SK-N-SH (cell line): ENCODE data around the gene MYO1H. TPM values are rescaled to one million over a fixed set of nuclear protein-coding genes. Genes with fewer than 3 reads are reported as not detected.

Experiments used
- CTCF ChIA-PET: fragments of 300-600, 350-600 bp; formaldehyde crosslinking; extraction: SDS; loops from one replicate; lab custom pipeline; 2021; lab: Yijun Ruan, JAX
- POLR2A ChIA-PET: fragments of 350-600 bp; sonication (Branson Sonifier 250); formaldehyde crosslinking; extraction: SDS; loops from one replicate; lab custom pipeline; 2020; ENCODE audit warnings: antibody characterized with exemption, inconsistent platforms; lab: Yijun Ruan, JAX
- DNase-seq: peaks from one replicate; pipeline ENCODE4 v3.0.0; 2012
- H2AFZ ChIP-seq: fragments of 200-600 bp; sonication (generic); 2 replicates; pipeline ENCODE4 v1.8.1; 2016; ENCODE audit warnings: antibody characterized with exemption, mild to moderate bottlenecking, low read depth
- H3F3A ChIP-seq: fragments of 200-600 bp; sonication (generic); replicated peaks from 2 replicates; pipeline ENCODE3; 2016; ENCODE audit warnings: antibody characterized with exemption, mild to moderate bottlenecking; ENCODE audit not compliant: insufficient read depth
- H3K27ac ChIP-seq, 2 experiments: fragments of 200-500 bp in 1 of 2; fragments of 200-600 bp in 1 of 2; sonication (Bioruptor generic) in 1 of 2; sonication (generic), shearing (Covaris generic) in 1 of 2; 2 replicates each; pipeline versions ENCODE4 v1.5.1 to v1.6.1; 2014 to 2016; ENCODE audit warnings: low read depth in 2 of 2, inconsistent platforms in 1 of 2, low read length in 1 of 2, mild to moderate bottlenecking in 1 of 2, mixed read lengths in 1 of 2
- H3K27me3 ChIP-seq: fragments of 200-600 bp; sonication (generic), shearing (Covaris generic); 2 replicates; pipeline ENCODE4 v1.6.1; 2016; ENCODE audit warnings: mixed run types; ENCODE audit not compliant: insufficient read depth
- H3K36me3 ChIP-seq, 2 experiments: fragments of 200-500 bp in 1 of 2; fragments of 200-600 bp in 1 of 2; sonication (Bioruptor generic) in 1 of 2; sonication (generic) in 1 of 2; replicated peaks in 1 of 2; 2 replicates each; pipeline versions ENCODE3 to v1.5.1; 2014 to 2016; ENCODE audit warnings: low read length in 1 of 2, mild to moderate bottlenecking in 1 of 2; ENCODE audit not compliant: insufficient read depth in 2 of 2, control insufficient read depth in 1 of 2
- H3K4me1 ChIP-seq, 2 experiments: fragments of 200-500 bp in 1 of 2; fragments of 200-600 bp in 1 of 2; sonication (Bioruptor generic) in 1 of 2; sonication (generic), shearing (Covaris generic) in 1 of 2; 2 replicates each; pipeline versions ENCODE4 v1.5.1 to v1.6.1; 2014 to 2016; ENCODE audit warnings: low read depth in 1 of 2, low read length in 1 of 2, mixed run types in 1 of 2; ENCODE audit not compliant: insufficient read depth in 2 of 2, control insufficient read depth in 1 of 2
- H3K4me2 ChIP-seq: fragments of 200-600 bp; sonication (generic), shearing (Covaris generic); 2 replicates; pipeline ENCODE4 v1.6.1; 2017; ENCODE audit warnings: mixed run types
- H3K4me3 ChIP-seq, 2 experiments: fragments of 200-500 bp in 1 of 2; fragments of 200-600 bp in 1 of 2; sonication (Bioruptor generic) in 1 of 2; sonication (generic), shearing (Covaris generic) in 1 of 2; 2 replicates each; pipeline versions ENCODE4 v1.5.1 to v1.8.1; 2014 to 2016; ENCODE audit warnings: low read depth in 2 of 2, inconsistent platforms in 1 of 2, low read length in 1 of 2, mild to moderate bottlenecking in 1 of 2, mixed read lengths in 1 of 2, moderate library complexity in 1 of 2
- H3K79me2 ChIP-seq: fragments of 200-600 bp; sonication (generic); 2 replicates; pipeline ENCODE4 v1.8.1; 2017; ENCODE audit warnings: mild to moderate bottlenecking; ENCODE audit not compliant: insufficient read depth
- H3K9ac ChIP-seq: fragments of 200-600 bp; sonication (generic); 2 replicates; pipeline ENCODE4 v1.6.1; 2017; ENCODE audit warnings: mixed run types
- H3K9me2 ChIP-seq: fragments of 200-600 bp; sonication (generic); 2 replicates; pipeline ENCODE4 v1.6.1; 2017; ENCODE audit warnings: mixed run types
- H3K9me3 ChIP-seq: fragments of 200-600 bp; sonication (generic); 2 replicates; pipeline ENCODE4 v1.6.1; 2017; ENCODE audit warnings: mixed run types, mild to moderate bottlenecking, moderate library complexity
- H4K20me1 ChIP-seq: fragments of 200-600 bp; sonication (generic); 2 replicates; pipeline ENCODE4 v1.6.1; 2017; ENCODE audit warnings: mild to moderate bottlenecking, mixed run types; ENCODE audit not compliant: insufficient read depth
- CHD2 ChIP-seq: fragments of 150-350 bp; IDR thresholded peaks from 2 replicates; pipeline ENCODE4 v1.6.1; 2018; ENCODE audit warnings: low read length; ENCODE audit not compliant: partially characterized antibody
- ELF1 ChIP-seq: IDR thresholded peaks from 2 replicates; pipeline ENCODE4 v1.4.0; 2012
- EZH2phosphoT487 ChIP-seq: fragments of 200-600 bp; sonication (generic); IDR thresholded peaks from 2 replicates; pipeline ENCODE4 v1.6.1; 2017; ENCODE audit warnings: low read depth, mixed run types, mild to moderate bottlenecking, antibody characterized with exemption, moderate library complexity, borderline replicate concordance
- FOXM1 ChIP-seq: IDR thresholded peaks from 2 replicates; pipeline ENCODE4 v1.4.0; 2012; ENCODE audit warnings: low read depth, mild to moderate bottlenecking
- GATA2 ChIP-seq: sonication (generic); formaldehyde crosslinking; IDR thresholded peaks from 2 replicates; pipeline ENCODE4 v1.5.0; 2020; ENCODE audit warnings: mild to moderate bottlenecking, missing genetic modification reagents
- JUND ChIP-seq: IDR thresholded peaks from 2 replicates; pipeline ENCODE4 v1.4.0; 2012
- MEF2A ChIP-seq: IDR thresholded peaks from 2 replicates; pipeline ENCODE4 v1.4.0; 2012; ENCODE audit warnings: low read depth, borderline replicate concordance
- NFIC ChIP-seq: IDR thresholded peaks from 2 replicates; pipeline ENCODE4 v1.4.0; 2012; ENCODE audit warnings: borderline replicate concordance
- RAD21 ChIP-seq: IDR thresholded peaks from 2 replicates; pipeline ENCODE4 v1.6.1; 2012; ENCODE audit warnings: mild to moderate bottlenecking, low read length
- REST ChIP-seq: IDR thresholded peaks from 2 replicates; pipeline ENCODE4 v1.6.1; 2012; ENCODE audit warnings: mild to moderate bottlenecking, low read depth, low read length, moderate library complexity
- RFX5 ChIP-seq: IDR thresholded peaks from 2 replicates; pipeline ENCODE4 v1.6.1; 2012; ENCODE audit warnings: mild to moderate bottlenecking, improper control_type of control experiment, low read length
- SMC3 ChIP-seq: IDR thresholded peaks from 2 replicates; pipeline ENCODE4 v1.6.1; 2012; ENCODE audit warnings: low read depth, low read length, improper control_type of control experiment
- TAF1 ChIP-seq: IDR thresholded peaks from 2 replicates; pipeline ENCODE4 v1.6.1; 2012; ENCODE audit warnings: low read depth, mild to moderate bottlenecking, low read length, moderate library complexity, borderline replicate concordance
- USF1 ChIP-seq: IDR thresholded peaks from 2 replicates; pipeline ENCODE4 v1.4.0; 2012; ENCODE audit warnings: low read depth, borderline replicate concordance
- YY1 ChIP-seq: IDR thresholded peaks from 2 replicates; pipeline ENCODE4 v1.4.0; 2012; ENCODE audit warnings: low read depth, mild to moderate bottlenecking
- whole genome bisulfite sequencing: methylation state at CpG from one replicate; pipeline ENCODE4 v1.1.6; 2017; ENCODE audit warnings: low lambda C conversion rate; 5-methylcytosine and 5-hydroxymethylcytosine counted together
- polyA plus RNA-seq, 3 experiments: library from polyadenylated mRNA; depleted of rRNA; stranded (reverse); fragments of >200 nt; gene quantifications; 2 replicates each; pipeline ENCODE4 v1.2.3, GENCODE V29; 2012

MYO1H gene
- polyA plus RNA-seq, 1 of the 3 experiments (the other 2 are of a cell fraction): not detected

- 47% methylated on average over 8 of the region's 8 CpGs for WGBS
- Histone ChIP-seq H3K4me3 (no peak overlapping the region), H3K4me1 (no peaks in the 10 kb centered on the region), H3K9me2 (no peaks in the 10 kb centered on the region), H3K27ac (no peak overlapping the region), H3F3A (no peaks in the 10 kb centered on the region), H3K27me3 (no peaks in the 10 kb centered on the region), H3K4me2 (no peak overlapping the region), H3K9ac (no peak overlapping the region), H3K9me3 (no peaks in the 10 kb centered on the region), H3K79me2 (no peaks in the 10 kb centered on the region), H4K20me1 (no peaks in the 10 kb centered on the region), H2AFZ (no peak overlapping the region), H3K36me3 (no peaks in the 10 kb centered on the region)
- no peak for DNase-seq
- ChIA-PET POLR2A (no interaction called here), CTCF (interaction anchor here (0.6 to 2.8 kb wide), 9 partner anchors 11 to 366 kb away, joined by 3 to 13 read pairs (median 3); no protein-coding TSS in a partner anchor)
- TF ChIP-seq FOXM1: no peak
- no peak for TF ChIP-seq MEF2A
- TF ChIP-seq NFIC: no peak
- no peak for TF ChIP-seq GATA2 (CRISPR knock-in tag)
- TF ChIP-seq TAF1: no peak
- no peak for TF ChIP-seq USF1
- no peak for TF ChIP-seq REST
- no peak for TF ChIP-seq YY1
- no peak for TF ChIP-seq EZH2phosphoT487
- no peak for TF ChIP-seq RAD21
- no peak for TF ChIP-seq RFX5
- TF ChIP-seq SMC3: no peak
- TF ChIP-seq ELF1: no peak
- TF ChIP-seq CHD2: no peak
- no peak for TF ChIP-seq JUND
These were observed 73.8 kb downstream of the MYO1H start for GRCh38 chr12:109421355-109422087.
